Skeletal muscle tissue (tissue), 4 donors: ENCODE data around the gene ILKAP. TPM values are rescaled to one million over a fixed set of nuclear protein-coding genes. Genes with fewer than 3 reads are reported as not detected.
A peak's percentile ranks its signal among the peaks of the same experiment; 100 is the strongest.

ENCODE experiments used
- H3K27ac ChIP-seq: one replicate; pipeline ENCODE4 v1.7.0; 2013; ENCODE audit warnings: mild to moderate bottlenecking, low read depth, low read length, inconsistent platforms
- H3K27me3 ChIP-seq, 3 donors: one replicate each; pipeline ENCODE4 v1.7.0; 2013; ENCODE audit warnings: low read length in 3 of 3; ENCODE audit not compliant: control insufficient read depth in 3 of 3, insufficient read depth in 3 of 3
- H3K36me3 ChIP-seq, 3 donors: one replicate each; pipeline ENCODE4 v1.7.0; 2013; ENCODE audit warnings: low read length in 3 of 3; ENCODE audit not compliant: control insufficient read depth in 3 of 3, insufficient read depth in 3 of 3
- H3K4me1 ChIP-seq, 3 donors: one replicate each; pipeline ENCODE4 v1.7.0; 2013; ENCODE audit warnings: low read length in 3 of 3, mild to moderate bottlenecking in 3 of 3; ENCODE audit not compliant: control insufficient read depth in 3 of 3, insufficient read depth in 3 of 3
- H3K4me3 ChIP-seq, 3 donors: one replicate each; pipeline ENCODE4 v1.7.0; 2013; ENCODE audit warnings: low read length in 3 of 3
- H3K9ac ChIP-seq, 3 donors: one replicate each; pipeline ENCODE4 v1.7.0; 2013; ENCODE audit warnings: low read length in 3 of 3, mild to moderate bottlenecking in 3 of 3, moderate library complexity in 2 of 3, low read depth in 1 of 3
- H3K9me3 ChIP-seq, 3 donors: one replicate each; pipeline ENCODE4 v1.7.0; 2013; ENCODE audit warnings: low read length in 3 of 3; ENCODE audit not compliant: control insufficient read depth in 3 of 3
- total RNA-seq: library from RNA; depleted of rRNA; stranded (reverse); fragments of >200 nt; gene quantifications from one replicate; pipeline ENCODE4 v1.2.3, GENCODE V29; 2014
- donor health status: Osteomylitis.

Gene ILKAP
- total RNA-seq, result 33.4 TPM

GRCh38 chr2:238203094-238203972 lies at the start of gene ILKAP:
TSS of gene ILKAP (minus strand) at chr2:238203695. CDS start at chr2:238203553, 142 bp downstream.
- H3K9ac ChIP-seq, result peak within 1 kb of the TSS; percentile 86 to 94 (median 94)
- peaks cover 26 to 34% (median 28%) of the 10 kb centered on the region in 3 donors for H3K4me1 ChIP-seq
- peak within 1 kb of the TSS; percentile 78 for H3K27ac ChIP-seq
- H3K4me3 ChIP-seq, result peak within 1 kb of the TSS; percentile 78 to 84 (median 81)
- H3K36me3 ChIP-seq, result peaks cover 0 to 2% (median 0%) of the 10 kb centered on the region in 3 donors
- H3K27me3 ChIP-seq, result no peaks in the 10 kb centered on the region
- H3K9me3 ChIP-seq, result no peaks in the 10 kb centered on the region

GRCh38 chr2:238252766-238253630 lies 49.5 kb upstream of the ILKAP start:
- peaks cover 6 to 21% (median 11%) of the 10 kb centered on the region in 3 donors for H3K4me1 ChIP-seq
- H3K4me3 ChIP-seq, result no peak overlapping the region
- no peaks in the 10 kb centered on the region for H3K9me3 ChIP-seq
- H3K9ac ChIP-seq, result no peak overlapping the region
- no peaks in the 10 kb centered on the region for H3K27me3 ChIP-seq
- peaks cover 80 to 83% (median 83%) of the 10 kb centered on the region in 3 donors for H3K36me3 ChIP-seq
- H3K27ac ChIP-seq, result no peak overlapping the region

DNA sequence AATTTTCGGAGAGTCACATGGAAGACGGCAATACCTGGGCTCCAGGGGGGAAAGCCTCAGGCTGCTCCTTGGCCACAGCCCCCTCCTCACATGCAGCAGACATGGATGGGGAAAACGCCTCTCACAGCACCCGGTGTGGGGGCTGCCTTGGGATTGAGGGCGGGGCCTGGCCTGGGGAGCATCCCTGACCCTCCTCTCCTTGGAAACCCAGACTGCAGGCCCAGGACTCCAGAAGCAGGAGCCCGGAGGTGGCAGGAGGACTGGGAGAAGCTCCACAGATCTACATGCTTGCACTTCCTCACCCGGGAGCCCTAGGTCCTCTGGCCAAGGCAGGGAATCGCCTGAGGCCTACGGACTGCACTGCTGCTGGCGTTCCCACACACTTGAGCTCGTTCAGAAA lies 48.5 kb upstream of the ILKAP start:
- H3K4me3 ChIP-seq, result no peak overlapping the region
- no peaks in the 10 kb centered on the region for H3K9me3 ChIP-seq
- H3K27me3 ChIP-seq, result no peaks in the 10 kb centered on the region
- H3K27ac ChIP-seq, result no peak overlapping the region
- H3K4me1 ChIP-seq, result peaks cover 16 to 29% (median 21%) of the 10 kb centered on the region in 3 donors
- H3K36me3 ChIP-seq, result peaks cover 75 to 84% (median 77%) of the 10 kb centered on the region in 3 donors
- no peak overlapping the region for H3K9ac ChIP-seq

- Histone ChIP-seq H3K36me3 (peaks cover 68 to 85% (median 71%) of the 10 kb centered on the region in 3 donors), H3K9me3 (no peaks in the 10 kb centered on the region), H3K27ac (no peak overlapping the region), H3K4me1 (peaks cover 23 to 30% (median 26%) of the 10 kb centered on the region in 3 donors), H3K27me3 (no peaks in the 10 kb centered on the region), H3K4me3 (no peak overlapping the region), H3K9ac (no peak overlapping the region)
These were observed 47.8 kb upstream of the ILKAP start for GRCh38 chr2:238251331-238251730.

DNA sequence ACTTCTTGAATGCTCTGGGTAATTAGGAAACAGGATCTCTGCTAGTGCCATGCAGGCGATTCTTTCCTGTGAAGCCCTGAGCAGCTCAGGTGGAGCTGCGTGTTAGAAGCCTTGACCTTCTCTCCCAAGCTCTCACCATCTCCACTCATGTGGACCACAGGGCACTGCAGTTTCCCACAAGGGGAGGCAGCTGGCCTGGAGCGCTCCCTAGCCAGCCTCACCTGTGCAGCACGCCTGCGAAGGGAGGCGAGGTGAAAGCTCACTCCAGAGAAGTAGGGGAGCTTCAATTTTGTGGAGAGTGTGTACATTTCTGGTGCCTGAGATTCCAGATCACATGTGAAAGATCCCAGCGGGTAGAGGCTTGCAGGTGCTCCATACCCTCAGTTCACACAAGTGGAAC lies 47.4 kb upstream of the ILKAP start:
- Histone ChIP-seq H3K27ac (no peak overlapping the region), H3K36me3 (peaks cover 66 to 80% (median 67%) of the 10 kb centered on the region in 3 donors)

GRCh38 chr2:238247841-238248453 lies 44.5 kb upstream of the ILKAP start:
- H3K27me3 ChIP-seq, result no peaks in the 10 kb centered on the region
- H3K36me3 ChIP-seq, result peaks cover 46 to 61% (median 54%) of the 10 kb centered on the region in 3 donors
- no peaks in the 10 kb centered on the region for H3K9me3 ChIP-seq
- H3K27ac ChIP-seq, result peak overlapping the region; percentile 75
- H3K4me3 ChIP-seq, result peak overlapping the region in 1 of 3 donors; percentile 13
- H3K9ac ChIP-seq, result peak overlapping the region in 2 of 3 donors; percentile 19 to 69
- peaks cover 34 to 43% (median 36%) of the 10 kb centered on the region in 3 donors for H3K4me1 ChIP-seq

More for the DNA sequence above, 47.4 kb upstream of the ILKAP start:
- Histone ChIP-seq H3K9me3 (no peaks in the 10 kb centered on the region), H3K4me3 (no peak overlapping the region), H3K4me1 (peaks cover 26 to 32% (median 26%) of the 10 kb centered on the region in 3 donors), H3K27me3 (no peaks in the 10 kb centered on the region), H3K9ac (no peak overlapping the region)

- H3K4me3 ChIP-seq, result peak overlapping the region in 1 of 3 donors; percentile 46
- H3K9me3 ChIP-seq, result no peaks in the 10 kb centered on the region
- H3K27me3 ChIP-seq, result no peaks in the 10 kb centered on the region
- H3K9ac ChIP-seq, result peak overlapping the region; percentile 2 to 70 (median 46)
- H3K4me1 ChIP-seq, result peaks cover 41 to 50% (median 43%) of the 10 kb centered on the region in 3 donors
- peak overlapping the region; percentile 75 for H3K27ac ChIP-seq
- peaks cover 39 to 53% (median 46%) of the 10 kb centered on the region in 3 donors for H3K36me3 ChIP-seq
These were observed 43.7 kb upstream of the ILKAP start for GRCh38 chr2:238247002-238247822.

DNA sequence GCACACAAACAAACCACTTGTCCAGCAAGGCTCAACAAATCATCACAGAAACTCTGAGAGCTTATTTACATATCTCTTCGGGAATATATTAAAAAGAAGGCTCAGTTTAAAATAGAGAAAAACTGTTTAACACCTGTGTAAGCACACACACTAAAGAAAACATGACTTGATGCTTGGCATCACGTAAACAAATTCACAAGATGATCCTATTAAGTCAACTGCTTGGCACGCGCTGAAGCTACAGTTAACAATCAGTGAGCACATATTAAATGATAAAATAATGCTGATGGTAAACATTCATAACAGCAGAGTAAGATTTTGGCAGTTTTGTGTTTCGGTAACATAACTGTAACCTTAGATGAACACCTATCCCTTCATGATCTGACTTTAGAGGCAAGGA lies 40.7 kb upstream of the ILKAP start:
- no peaks in the 10 kb centered on the region for H3K27me3 ChIP-seq
- no peaks in the 10 kb centered on the region for H3K9me3 ChIP-seq
- no peak overlapping the region for H3K4me3 ChIP-seq
- no peak overlapping the region for H3K27ac ChIP-seq
- peaks cover 42 to 58% (median 57%) of the 10 kb centered on the region in 3 donors for H3K4me1 ChIP-seq
- no peak overlapping the region for H3K9ac ChIP-seq
- peaks cover 15 to 26% (median 18%) of the 10 kb centered on the region in 3 donors for H3K36me3 ChIP-seq
